HL-60 (cell line): ENCODE data around the gene RAPSN. TPM values are rescaled to one million over a fixed set of nuclear protein-coding genes. Genes with fewer than 3 reads are reported as not detected.

Experiments used
- DNase-seq, 2 experiments: peaks; one replicate each; pipeline ENCODE4 v3.0.0-alpha.2; 2010 to 2020; ENCODE audit warnings: low read depth in 1 of 2, low spot score in 1 of 2
- H3K27ac ChIP-seq: fragments of 250-450 bp; sonication (Bioruptor Pico); replicated peaks from 2 replicates; pipeline ENCODE4 v1.5.1; 2020; ENCODE audit warnings: mild to moderate bottlenecking, moderate library complexity
- H3K27me3 ChIP-seq: fragments of 250-450 bp; sonication (Bioruptor Pico); 2 replicates; pipeline ENCODE4 v1.5.1; 2021; ENCODE audit warnings: mild to moderate bottlenecking, moderate library complexity; ENCODE audit not compliant: insufficient read depth, poor library complexity, severe bottlenecking
- H3K4me3 ChIP-seq: replicated peaks from 2 replicates; pipeline ENCODE4 v1.5.1; 2011; ENCODE audit warnings: mild to moderate bottlenecking, control low read depth, low read length; ENCODE audit not compliant: insufficient read depth
- CTCF ChIP-seq: IDR thresholded peaks from one replicate; pipeline ENCODE4 v1.5.1; 2011; ENCODE audit warnings: low read length, control low read depth, inconsistent platforms; ENCODE audit not compliant: insufficient read depth
- POLR2AphosphoS5 ChIP-seq: IDR thresholded peaks from 2 replicates; pipeline ENCODE4 v1.6.1; 2012; ENCODE audit warnings: low read depth
- SPI1 ChIP-seq: IDR thresholded peaks from 2 replicates; pipeline ENCODE4 v1.6.1; 2012; ENCODE audit warnings: low read depth, mild to moderate bottlenecking, borderline replicate concordance
- microRNA-seq: library from miRNA; unstranded; fragments of <30 nt; microRNA quantifications from one replicate; pipeline ENCODE4, GENCODE V29; 2018
- TF ChIP-seq, protein P1 (sequence below): IDR thresholded peaks from 2 replicates; pipeline ENCODE4 v1.6.1; 2012; ENCODE audit warnings: low read depth; ENCODE audit not compliant: insufficient replicate concordance

Gene RAPSN

GRCh38 chr11:47388697-47389576, 60.0 kb downstream of the RAPSN start:
- Histone ChIP-seq H3K27ac (peak overlapping the region; percentile 100), H3K4me3 (peak overlapping the region; percentile 30), H3K27me3 (no peaks in the 10 kb centered on the region)
- TF ChIP-seq POLR2AphosphoS5 (peak; percentile 79), SPI1 (peak; percentile 67; the same call in 1 of the 2 replicates), CTCF (no peak)
- peak; percentile 77 to 89 for DNase-seq

GRCh38 chr11:47387944-47388696, 60.8 kb downstream of the RAPSN start:
- Histone ChIP-seq H3K4me3 (no peak overlapping the region), H3K27me3 (no peaks in the 10 kb centered on the region), H3K27ac (peak overlapping the region; percentile 100)
- peak; percentile 83 to 96 for DNase-seq
- TF ChIP-seq POLR2AphosphoS5, result peak; percentile 42; the same call in 1 of the 2 replicates
- TF ChIP-seq, protein P1, sequence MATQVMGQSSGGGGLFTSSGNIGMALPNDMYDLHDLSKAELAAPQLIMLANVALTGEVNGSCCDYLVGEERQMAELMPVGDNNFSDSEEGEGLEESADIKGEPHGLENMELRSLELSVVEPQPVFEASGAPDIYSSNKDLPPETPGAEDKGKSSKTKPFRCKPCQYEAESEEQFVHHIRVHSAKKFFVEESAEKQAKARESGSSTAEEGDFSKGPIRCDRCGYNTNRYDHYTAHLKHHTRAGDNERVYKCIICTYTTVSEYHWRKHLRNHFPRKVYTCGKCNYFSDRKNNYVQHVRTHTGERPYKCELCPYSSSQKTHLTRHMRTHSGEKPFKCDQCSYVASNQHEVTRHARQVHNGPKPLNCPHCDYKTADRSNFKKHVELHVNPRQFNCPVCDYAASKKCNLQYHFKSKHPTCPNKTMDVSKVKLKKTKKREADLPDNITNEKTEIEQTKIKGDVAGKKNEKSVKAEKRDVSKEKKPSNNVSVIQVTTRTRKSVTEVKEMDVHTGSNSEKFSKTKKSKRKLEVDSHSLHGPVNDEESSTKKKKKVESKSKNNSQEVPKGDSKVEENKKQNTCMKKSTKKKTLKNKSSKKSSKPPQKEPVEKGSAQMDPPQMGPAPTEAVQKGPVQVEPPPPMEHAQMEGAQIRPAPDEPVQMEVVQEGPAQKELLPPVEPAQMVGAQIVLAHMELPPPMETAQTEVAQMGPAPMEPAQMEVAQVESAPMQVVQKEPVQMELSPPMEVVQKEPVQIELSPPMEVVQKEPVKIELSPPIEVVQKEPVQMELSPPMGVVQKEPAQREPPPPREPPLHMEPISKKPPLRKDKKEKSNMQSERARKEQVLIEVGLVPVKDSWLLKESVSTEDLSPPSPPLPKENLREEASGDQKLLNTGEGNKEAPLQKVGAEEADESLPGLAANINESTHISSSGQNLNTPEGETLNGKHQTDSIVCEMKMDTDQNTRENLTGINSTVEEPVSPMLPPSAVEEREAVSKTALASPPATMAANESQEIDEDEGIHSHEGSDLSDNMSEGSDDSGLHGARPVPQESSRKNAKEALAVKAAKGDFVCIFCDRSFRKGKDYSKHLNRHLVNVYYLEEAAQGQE, result no peak
- TF ChIP-seq SPI1, result peak; percentile 73

Small RNAs within 50 kb of the gene (microRNA-seq; reads per million reads assigned to microRNA genes)
- gene MIR4487, result not detected
